Gastrocnemius medialis (tissue), 4 donors: Measurements from ENCODE around the gene PIK3CD.

Experiments used
- CTCF ChIP-seq, 5 experiments: fragments of 450-650 bp in 3 of 5; fragments of 200-600 bp in 2 of 5; sonication (generic) in 2 of 5; IDR thresholded peaks in 4 of 5; conservative IDR thresholded peaks in 1 of 5; 1 replicate in 4 of 5; 2 replicates in 1 of 5; pipeline ENCODE4 v1.5.1; 2016 to 2019; ENCODE audit warnings: antibody characterized with exemption in 5 of 5, mild to moderate bottlenecking in 3 of 5, moderate library complexity in 3 of 5
- POLR2A ChIP-seq, 2 donors: fragments of 450-650 bp; IDR thresholded peaks; one replicate each; pipeline ENCODE4 v1.6.1; 2017; ENCODE audit warnings: antibody characterized with exemption in 2 of 2, mild to moderate bottlenecking in 2 of 2, moderate library complexity in 2 of 2

- TF ChIP-seq CTCF (IDR thresholded peaks at IDR 0.05 in 4 of 5, conservative IDR thresholded peaks at IDR 0.05 in 1 of 5), result no peak
- no peak for TF ChIP-seq POLR2A (IDR thresholded peaks at IDR 0.05)
These were observed 65.1 kb downstream of the PIK3CD start for GRCh38 chr1:9716404-9717192.
